ENCODE data around the gene TSPYL2. TPM values are rescaled to one million over a fixed set of nuclear protein-coding genes. Genes with fewer than 3 reads are reported as not detected.

TSPYL2 gene
- total and polyA plus RNA-seq, 2 of the 4 experiments (the other 2 are of a cell fraction): 19.2 to 49.7 TPM

DNA sequence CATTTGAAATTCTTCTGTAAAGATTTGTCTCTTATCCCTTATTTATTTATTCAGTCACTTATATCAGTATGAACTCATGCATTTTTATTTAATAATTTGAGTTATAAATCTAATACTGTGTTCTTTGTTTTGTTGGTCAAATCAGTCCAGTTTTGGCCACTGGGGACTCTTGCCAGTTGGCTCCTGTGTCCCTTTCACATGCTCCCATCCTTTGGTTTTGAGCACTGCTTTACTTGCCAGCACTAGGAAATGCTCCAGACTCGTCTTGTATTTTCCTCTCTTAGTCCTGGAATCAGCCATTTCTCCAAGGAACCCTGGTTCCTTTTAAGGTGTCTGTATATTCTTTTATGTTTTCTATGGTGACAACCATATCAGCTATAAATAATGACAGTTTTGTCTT, 39.8 kb downstream of the TSPYL2 start:
- no peak overlapping the region for H3K27ac ChIP-seq (ENCODE audit: insufficient read depth, low read length)
- H3K4me3 ChIP-seq (ENCODE audit: insufficient read depth, low read depth, low read length): no peak overlapping the region
- H2AFZ ChIP-seq (replicated peaks; ENCODE audit: low read length, poor library complexity): no peak overlapping the region
- no peak overlapping the region for H3K9ac ChIP-seq (ENCODE audit: low read depth, low read length)
- H2AK5ac ChIP-seq (ENCODE audit: low read depth, low read length): no peak overlapping the region
- no CpG with 5 or more reads among the region's 1 CpG for WGBS, 2 experiments (ENCODE audit: extremely low coverage in 2 of 2, insufficient read length in 1 of 2)
- H2BK120ac ChIP-seq (ENCODE audit: low read depth, low read length): no peak overlapping the region
- no peaks in the 10 kb centered on the region for H3K9me3 ChIP-seq (ENCODE audit: control insufficient read depth, insufficient read depth, low read length)
- no peak overlapping the region for H2BK15ac ChIP-seq (ENCODE audit: low read depth, low read length)
- H4K91ac ChIP-seq (ENCODE audit: insufficient read depth, low read depth, low read length): no peak overlapping the region
- no peak overlapping the region for H3K14ac ChIP-seq (replicated peaks; ENCODE audit: low read depth, low read length)
- no TSS peak for BruUV-seq (replicated peaks)
- peaks cover 1% of the 10 kb centered on the region; the same call in 1 of the 2 replicates for H3K36me3 ChIP-seq (ENCODE audit: control insufficient read depth, insufficient read depth, low read length)
- no peak overlapping the region for H3K4me2 ChIP-seq (ENCODE audit: low read depth, low read length)
- in situ Hi-C loops (cut with MboI; ENCODE audit: low sequenced_read_pairs) (no loop called here), intact Hi-C loops (cut with micrococcal nuclease) (no loop called here), dilution Hi-C loops (cut with HindIII; ENCODE audit: low sequenced_read_pairs, unreplicated experiment) (no loop called here)
- no peak overlapping the region for H4K8ac ChIP-seq (ENCODE audit: low read depth in 2 of 2, low read length in 2 of 2)
- no peak overlapping the region for H2BK5ac ChIP-seq (ENCODE audit: low read depth, low read length, poor library complexity, severe bottlenecking)
- peaks cover 4 to 9% of the 10 kb centered on the region in 2 experiments; a peak in 3 of 4 replicates for H3K79me1 ChIP-seq (ENCODE audit: low read depth in 1 of 2, low read length in 2 of 2)
- H3K56ac ChIP-seq (ENCODE audit: extremely low read depth, insufficient read depth, low read length): no peak overlapping the region
- H3K9me1 ChIP-seq (ENCODE audit: insufficient read depth, low read length): no peaks in the 10 kb centered on the region; the same call in 1 of the 2 replicates
- H2AK9ac ChIP-seq (replicated peaks; ENCODE audit: low read depth, low read length, poor library complexity): no peak overlapping the region
- DNase-seq (no peak), ATAC-seq (ENCODE audit: low read depth) (no peak)
- TF ChIP-seq FOS (IDR thresholded peaks at IDR 0.05; ENCODE audit: low read depth, low read length) (no peak), BHLHE40 (IDR thresholded peaks at IDR 0.05; ENCODE audit: low read depth, low read length) (no peak), MXI1 (IDR thresholded peaks at IDR 0.05; ENCODE audit: borderline replicate concordance, low read depth, low read length) (no peak), NFE2L2 (IDR thresholded peaks at IDR 0.05; ENCODE audit: low read depth, low read length) (no peak), POLR2A (IDR thresholded peaks at IDR 0.05; ENCODE audit: low read depth, low read length) (no peak), SMC3 (IDR thresholded peaks at IDR 0.05; ENCODE audit: low read depth, low read length) (no peak)
- TF ChIP-seq, protein P1, sequence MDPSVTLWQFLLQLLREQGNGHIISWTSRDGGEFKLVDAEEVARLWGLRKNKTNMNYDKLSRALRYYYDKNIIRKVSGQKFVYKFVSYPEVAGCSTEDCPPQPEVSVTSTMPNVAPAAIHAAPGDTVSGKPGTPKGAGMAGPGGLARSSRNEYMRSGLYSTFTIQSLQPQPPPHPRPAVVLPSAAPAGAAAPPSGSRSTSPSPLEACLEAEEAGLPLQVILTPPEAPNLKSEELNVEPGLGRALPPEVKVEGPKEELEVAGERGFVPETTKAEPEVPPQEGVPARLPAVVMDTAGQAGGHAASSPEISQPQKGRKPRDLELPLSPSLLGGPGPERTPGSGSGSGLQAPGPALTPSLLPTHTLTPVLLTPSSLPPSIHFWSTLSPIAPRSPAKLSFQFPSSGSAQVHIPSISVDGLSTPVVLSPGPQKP (IDR thresholded peaks at IDR 0.05; ENCODE audit: borderline replicate concordance, low read depth, low read length): no peak
- H3K23ac ChIP-seq (ENCODE audit: low read depth, low read length): no peak overlapping the region
- no peaks in the 10 kb centered on the region for H4K20me1 ChIP-seq (ENCODE audit: insufficient read depth, low read length)
- H2BK20ac ChIP-seq (ENCODE audit: low read depth, low read length): no peak overlapping the region
- no peak overlapping the region for H3K18ac ChIP-seq (ENCODE audit: low read depth, low read length)
- POLR2A ChIA-PET (ENCODE audit: unreplicated experiment): no interaction called here
- H3K4me1 ChIP-seq (ENCODE audit: control insufficient read depth, insufficient read depth, low read length): peaks cover 2% of the 10 kb centered on the region; the same call in 1 of the 2 replicates
- H3K27me3 ChIP-seq (ENCODE audit: control insufficient read depth, insufficient read depth, low read length): no peaks in the 10 kb centered on the region; the same call in 1 of the 2 replicates
- no peak overlapping the region for H3K4ac ChIP-seq (ENCODE audit: low read depth, low read length)
- no peak overlapping the region for H4K5ac ChIP-seq (ENCODE audit: low read depth, low read length)
- CTCF ChIA-PET: no interaction called here
